Measurements from ENCODE around the gene TICAM1.
"Not testable (repeated sequence)": the region's sequence is repeated elsewhere in the genome, so short reads cannot be mapped to it uniquely, and the experiment has no call there.

Gene TICAM1

DNA sequence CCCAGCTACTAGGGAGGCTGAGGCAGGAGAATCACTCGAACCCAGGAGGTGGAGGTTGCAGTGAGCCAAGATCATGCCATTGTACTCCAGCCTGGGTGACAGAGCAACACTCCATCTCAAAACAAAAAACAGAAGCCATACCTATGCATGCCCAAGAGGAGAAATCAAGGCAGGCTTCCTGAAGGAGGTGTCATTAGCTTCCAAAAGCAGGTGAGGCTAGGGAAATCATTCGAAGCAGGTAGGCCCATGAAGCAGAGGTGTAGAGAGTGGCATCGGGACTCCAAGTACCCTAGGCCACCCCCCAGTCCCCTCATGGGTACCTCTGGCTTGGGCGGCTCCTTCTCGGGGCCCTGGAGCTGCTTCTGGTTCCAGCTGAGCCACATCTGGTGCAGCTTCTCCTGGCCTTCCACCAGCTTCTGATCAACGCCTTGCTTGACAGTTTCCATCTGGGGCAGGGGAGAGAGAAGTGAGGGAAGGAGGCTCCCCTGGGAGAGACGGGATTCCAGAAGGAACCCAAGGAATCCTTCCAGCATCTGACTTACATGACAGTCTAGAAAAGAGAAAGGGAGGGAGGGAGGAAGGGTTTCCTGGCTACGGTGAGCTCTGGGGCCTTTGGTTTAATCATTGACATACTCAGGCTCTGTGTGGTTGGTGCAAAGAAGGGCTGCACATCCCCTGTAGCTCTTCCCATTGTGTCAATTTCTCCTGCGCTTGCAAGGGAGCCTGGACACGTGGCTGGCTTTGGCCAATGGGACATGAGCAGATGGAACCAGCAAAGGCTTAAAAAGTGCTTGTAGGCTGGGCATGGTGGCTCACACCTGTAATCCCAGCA lies 13.1 kb upstream of the TICAM1 start:
- DNase-seq = no peak

DNA sequence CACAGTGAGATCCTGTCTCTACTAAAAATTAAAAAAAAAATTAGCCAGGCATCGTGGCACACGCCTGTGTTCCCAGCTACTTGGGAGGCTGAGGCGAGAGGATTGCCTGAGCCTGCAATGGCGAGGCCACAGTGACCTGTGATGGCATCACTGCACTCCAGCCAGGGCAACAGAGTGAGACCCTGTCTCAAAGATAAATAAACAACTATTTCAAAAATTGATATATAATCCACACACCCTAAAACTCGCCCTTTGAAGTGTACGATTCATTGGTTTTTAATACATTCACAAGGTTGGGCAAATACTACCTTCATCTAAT lies 12.1 kb upstream of the TICAM1 start:
- no peak for DNase-seq

DNA sequence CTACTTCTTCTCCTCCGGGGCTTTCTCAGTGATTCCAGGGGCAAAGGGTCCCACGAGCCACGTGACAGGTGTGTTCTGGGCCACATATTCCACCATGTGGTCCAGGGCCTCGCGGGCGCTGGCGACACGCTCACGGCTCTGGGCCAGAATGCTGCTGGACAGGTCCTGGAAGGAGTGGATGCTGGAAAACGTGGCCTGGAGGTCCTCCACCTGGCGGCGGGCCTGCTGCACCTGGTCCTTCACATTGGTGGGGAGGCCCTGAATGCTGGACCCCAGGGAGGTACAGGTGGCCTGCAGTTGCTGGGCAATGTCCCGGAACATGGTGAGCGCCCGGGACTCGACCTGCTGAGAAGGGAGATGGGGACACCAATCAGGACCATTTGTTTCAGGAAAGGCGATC lies 7.7 kb upstream of the TICAM1 start:
- DNase-seq = no peak

DNA sequence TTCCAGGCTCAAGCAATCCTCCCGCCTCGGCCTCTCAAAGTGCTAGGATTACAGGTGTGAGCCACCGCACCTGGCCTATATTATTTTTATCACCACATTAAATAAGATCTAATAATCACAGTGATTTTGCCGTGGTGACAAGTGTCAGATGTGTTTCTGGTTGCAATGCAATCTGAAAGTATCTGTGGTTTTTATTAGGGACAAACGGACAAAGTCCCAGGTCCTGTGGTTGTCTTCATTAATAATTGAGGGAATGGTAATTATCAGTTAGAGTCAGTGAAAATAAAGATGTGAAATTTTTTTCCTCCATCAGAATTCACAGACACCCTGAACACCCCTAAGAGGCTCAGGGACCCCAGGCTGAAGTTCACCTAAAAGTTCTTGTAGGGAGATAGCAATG lies 1.3 kb upstream of the TICAM1 start:
- no peak for DNase-seq

DNA sequence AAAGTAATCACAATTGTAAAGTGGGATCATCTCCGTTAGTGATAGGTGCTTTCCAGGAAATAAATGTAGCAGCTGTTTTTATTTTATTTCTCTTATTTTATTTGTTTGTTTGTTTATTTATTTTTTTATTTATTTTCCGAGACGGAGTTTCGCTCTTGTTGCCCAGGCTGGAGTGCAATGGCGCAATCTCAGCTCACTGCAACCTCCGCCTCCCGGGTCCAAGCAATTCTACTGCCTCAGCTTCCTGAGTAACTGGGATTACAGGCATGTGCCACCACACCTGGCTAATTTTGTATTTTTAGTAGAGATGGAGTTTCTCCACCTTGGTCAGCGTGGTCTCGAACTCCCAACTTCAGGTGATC lies 448 bp upstream of the TICAM1 start:
- DNase-seq = not testable (repeated sequence)

DNA sequence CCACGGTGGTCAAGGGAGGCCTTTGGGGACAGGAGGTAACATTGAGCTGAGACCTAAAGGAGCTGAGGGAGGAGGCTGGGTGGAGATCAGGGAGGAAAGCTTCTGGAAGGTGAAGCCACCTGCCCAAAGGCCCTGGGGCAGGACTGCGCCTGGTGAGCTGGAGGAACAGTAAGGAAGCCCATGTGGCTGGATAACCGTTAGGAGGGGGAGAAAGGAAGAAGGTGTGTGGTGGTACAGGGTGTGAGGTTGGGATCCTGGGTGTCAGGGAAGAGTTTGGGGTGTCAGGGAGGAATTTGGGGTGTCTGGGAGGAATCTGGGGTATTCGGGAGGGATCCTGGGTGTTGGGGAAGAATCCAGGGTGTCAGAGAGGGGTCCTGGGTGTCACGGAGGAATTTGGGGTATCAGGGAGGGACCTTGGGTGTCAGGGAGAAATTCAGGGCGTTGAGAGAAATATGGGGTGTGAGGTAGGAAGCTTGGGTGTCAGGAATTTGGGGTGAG lies 695 bp downstream of the TICAM1 start:
- no peak for DNase-seq

DNA sequence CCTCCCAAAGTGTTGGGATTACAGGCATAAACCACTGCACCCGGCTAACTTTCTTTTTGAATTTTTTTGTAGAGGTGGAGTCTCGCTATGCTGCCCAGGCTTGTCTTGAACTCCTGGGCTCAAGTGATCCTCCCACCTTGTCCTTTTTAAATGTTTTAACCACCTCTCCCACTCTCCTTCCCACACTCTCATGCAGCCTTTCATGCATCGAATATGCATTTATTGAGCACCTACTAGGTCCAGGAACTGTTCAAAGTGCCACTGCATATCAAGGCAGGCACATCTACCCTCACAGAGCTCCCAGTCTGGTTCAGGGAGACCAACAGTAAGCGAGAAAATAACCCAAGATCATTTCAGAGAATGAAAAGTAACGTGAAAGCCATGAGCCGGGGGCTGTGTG lies 1.2 kb downstream of the TICAM1 start:
- no peak for DNase-seq

DNA sequence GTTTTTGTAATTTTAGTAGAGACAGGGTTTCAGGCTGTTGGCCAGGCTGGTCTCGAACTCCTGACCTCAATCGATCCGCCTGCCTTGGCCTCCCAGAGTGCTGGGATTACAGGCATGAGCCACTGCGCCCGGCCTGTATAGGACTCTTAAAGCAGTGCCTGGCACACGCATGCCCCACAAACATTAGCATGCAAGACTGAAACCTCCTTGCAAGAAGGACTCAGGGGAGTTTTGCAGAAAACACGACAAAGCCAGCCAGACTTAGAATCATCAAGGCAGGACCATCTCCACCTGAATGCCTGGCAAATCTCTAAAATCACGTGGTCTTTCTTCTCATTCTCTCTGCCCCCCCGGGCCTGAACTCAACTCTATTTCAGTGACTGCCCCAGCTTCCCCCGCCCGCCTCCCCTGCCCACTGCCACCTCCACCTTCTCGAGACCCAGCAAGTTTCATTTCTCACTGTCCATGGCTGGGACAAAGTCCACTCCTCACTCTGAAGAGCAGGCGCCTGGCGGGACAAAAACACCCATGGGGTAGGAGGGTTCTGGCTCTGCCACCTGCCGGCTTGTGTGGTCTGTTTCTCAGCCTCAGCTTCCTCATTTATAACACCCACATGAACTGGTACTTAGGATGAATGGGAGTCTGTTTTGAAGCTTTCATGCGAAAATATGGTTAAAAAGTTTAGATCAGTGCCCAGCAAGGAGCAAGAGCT lies 2.4 kb downstream of the TICAM1 start:
- DNase-seq = no peak

DNA sequence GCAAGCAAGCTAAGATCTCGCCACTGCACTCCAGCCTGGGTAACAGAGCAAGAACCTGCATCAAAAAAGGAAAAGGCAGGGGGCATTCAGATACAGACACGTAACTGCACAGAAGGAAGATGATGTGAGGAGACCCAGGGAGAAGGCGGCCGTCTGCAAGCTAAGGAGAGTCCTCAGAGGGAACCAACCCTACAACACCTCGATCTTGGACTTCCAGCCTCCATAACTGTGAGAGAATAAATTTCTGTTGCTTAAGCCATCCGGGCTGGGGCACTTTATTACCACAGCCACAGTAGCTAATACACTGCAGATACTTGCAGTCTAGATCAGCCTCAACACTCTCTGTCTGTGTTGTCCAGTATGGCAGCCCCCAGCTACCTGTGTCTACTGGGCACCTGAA lies 7.9 kb downstream of the TICAM1 start:
- no peak for DNase-seq

DNA sequence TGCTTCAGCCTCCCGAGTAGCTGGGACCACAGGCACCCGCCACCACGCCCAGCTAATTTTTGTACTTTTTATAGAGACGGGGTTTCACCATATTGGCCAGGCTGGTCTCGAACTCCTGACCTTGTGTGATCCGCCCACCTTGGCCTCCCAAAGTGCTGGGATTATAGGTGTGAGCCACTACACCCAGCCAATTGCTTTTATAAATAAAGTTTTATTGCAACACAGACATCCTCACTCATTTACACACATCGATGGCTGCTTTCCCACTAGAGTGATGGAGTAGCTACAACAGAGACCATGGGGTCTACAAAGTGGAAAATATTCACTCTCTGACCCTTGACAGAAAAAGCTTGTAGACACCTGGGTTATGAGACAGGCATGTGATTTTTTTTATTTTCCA lies 9.2 kb downstream of the TICAM1 start:
- not testable (repeated sequence) for DNase-seq

DNA sequence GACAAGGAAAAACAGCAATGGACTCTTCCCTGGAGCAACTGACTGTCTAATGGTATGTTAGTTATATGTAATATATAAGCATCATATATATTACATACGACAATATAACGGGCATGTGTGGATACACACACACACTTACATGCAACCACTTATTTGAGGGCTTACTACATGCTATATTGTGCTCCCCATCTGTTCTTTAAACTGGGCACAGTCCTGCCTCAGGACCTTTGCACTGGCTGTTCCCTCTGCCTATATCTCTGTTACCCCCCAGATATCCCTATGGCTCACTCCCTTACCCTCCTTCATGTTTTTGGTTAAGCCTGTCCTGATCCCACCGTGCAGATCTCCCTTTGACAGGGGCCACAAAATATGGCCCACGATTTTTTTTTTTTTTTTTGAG lies 10.2 kb downstream of the TICAM1 start:
- no peak for DNase-seq

DNA sequence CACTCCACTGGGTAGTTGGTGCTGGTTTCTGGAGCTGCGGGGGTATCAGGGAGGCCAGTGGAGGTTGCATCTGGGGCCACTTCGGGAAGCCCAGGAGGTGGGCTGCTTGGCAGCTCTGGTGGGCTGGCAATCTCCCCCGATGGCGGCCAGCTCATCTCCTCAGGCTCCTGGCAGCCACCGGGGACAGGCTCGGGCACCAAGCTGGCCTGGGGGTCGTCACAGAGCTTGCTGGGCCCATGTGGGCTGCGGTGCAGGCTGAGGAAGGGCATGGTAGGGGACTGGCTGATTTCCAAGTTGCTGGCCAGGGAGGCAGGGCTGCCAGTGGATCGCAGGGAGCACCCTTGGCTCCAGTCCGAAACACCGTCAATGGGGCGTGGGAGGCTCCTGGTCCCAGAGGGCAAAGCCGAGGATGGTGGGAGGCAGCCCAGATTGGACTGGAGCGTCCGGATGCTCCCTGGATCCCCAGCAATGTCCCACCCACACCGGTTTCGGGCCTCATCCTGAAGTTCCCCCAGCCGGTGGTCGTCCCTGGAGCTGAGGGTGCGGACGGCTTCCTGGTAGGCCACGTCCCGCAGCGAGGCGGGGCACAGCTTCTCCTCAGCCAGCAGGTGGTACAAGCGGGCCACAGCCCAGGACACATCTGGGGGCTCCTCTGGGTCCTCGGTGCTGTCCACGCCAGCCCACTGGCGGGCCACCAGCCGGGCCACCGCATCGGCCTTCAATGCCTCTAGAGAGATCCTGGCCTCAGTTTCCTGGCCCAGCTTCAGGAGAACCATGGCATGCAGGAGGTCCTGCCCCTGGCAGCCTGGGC lies 13.8 kb downstream of the TICAM1 start:
- DNase-seq = no peak

DNA sequence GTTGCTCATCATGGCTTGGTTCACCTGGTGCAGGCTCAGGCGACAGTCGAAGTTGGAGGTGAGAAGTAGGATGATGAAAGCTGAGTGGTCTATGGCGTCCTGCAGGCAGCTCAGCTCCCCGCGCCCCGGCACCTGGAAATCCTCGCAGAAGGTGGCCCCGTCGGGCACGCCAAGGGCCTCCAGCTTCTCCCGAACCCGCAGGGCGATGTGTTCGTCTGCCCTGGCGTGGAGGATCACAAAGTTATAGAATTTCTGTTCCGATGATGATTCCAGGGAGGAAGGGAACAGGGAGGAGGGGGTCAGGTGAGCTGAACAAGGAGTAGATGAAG lies 14.6 kb downstream of the TICAM1 start:
- DNase-seq = no peak

DNA sequence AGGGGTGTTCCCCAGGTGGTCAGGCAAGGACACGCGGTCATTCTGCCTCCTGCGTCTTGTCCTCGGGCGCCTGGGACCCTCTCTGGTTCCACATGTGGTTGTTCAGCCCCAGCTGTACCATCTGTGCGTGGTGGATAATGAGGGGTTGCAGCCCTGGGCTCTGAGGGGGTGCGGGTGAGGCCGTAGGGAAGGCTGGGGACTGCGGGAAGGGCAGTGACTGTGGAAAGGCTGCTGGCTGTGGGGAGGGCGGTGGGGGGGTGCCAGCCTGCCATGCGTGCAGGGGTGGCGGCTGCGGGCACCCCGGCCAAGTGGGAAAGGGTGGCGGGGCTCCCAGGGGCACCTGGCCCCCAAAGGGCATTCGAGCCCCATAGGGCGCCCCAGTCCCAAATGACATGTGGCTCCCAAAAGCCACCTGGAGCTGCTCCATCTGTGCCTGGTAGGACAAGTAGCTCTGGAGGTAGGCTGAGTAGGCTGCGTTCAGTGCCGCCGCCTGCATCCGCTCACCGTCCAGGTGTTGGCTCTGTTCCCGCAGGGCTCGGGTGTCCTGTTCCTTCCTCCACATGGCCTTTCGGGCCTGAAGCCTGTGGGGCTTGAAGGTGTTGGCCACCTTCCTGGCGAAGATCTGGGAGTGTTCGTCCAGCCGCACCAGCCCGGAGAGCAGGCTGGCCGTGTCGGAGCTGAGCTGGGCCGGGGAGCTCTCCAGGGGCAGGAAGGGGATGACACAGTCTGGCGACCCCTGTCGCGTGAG lies 15.1 kb downstream of the TICAM1 start:
- DNase-seq = no peak

DNA sequence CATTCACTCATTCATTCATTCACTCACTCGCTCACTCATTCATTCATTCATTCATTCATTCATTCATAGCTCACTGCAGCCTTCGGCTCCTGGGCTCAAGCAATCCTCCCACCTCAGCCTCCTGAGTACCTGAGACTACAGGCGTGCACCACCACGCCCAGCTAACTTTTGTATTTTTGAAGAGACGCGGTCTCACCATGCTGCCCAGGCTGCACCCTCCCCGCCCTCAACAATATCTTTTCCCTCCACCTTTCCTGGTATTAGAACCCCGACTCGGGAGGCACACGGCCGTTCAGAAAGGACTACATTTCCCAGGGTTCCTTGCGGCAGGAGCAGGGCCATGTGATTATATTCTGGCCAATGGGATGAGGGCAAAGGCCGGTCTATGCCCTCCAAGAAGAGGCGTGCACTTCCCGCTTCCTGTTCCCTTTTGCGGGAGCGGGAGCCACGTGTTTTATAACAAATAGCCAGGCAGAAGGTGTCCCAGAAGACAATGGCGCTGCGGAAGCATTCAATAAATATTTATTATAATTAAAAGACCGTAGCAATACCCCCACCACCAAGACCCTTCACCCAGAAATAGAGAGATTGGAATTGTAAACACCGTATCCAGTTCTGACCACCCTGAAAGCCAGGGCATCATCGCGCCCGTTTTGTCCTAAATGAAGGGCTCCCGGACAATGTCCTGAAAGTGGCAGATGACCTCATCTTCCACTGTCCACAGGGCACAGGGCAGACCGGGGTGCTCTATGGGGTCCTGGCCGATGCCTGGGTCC lies 15.9 kb downstream of the TICAM1 start:
- DNase-seq = peak; percentile 73

DNA sequence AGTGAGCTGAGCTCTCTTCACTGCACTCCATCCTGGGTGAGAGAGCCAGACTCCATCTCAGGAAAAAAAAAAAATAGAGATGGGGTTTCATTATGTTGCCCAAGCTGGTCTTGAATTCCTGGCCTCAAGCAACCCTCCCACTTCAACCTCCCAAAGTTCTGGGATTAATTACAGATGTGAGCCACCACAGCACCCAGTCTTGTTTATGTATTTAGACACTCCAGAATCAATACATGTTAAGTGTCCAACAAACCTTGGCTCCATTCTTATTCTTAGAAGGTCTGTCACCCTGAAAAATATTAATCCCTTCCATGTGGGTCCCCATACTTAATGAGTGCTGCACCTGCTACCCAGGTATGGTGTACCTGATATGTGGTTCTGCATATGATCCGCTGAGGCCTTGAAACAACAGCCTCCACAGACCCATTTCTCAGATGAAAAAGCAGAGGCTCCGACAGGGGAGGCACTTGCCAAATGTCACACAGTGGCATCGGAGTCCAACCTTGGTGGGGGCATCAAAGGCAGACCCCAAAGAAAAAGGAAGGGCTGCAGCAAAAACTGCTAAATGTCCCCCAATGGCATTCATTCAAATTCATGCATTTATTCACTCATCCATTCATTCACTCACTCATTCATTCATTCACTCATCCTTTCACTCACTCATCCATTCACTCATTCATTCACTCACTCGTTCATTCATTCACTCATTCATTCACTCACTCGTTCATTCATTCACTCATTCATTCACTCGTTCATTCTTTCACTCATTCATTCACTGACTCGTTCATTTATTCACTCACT lies 16.7 kb downstream of the TICAM1 start:
- DNase-seq = no peak

DNA sequence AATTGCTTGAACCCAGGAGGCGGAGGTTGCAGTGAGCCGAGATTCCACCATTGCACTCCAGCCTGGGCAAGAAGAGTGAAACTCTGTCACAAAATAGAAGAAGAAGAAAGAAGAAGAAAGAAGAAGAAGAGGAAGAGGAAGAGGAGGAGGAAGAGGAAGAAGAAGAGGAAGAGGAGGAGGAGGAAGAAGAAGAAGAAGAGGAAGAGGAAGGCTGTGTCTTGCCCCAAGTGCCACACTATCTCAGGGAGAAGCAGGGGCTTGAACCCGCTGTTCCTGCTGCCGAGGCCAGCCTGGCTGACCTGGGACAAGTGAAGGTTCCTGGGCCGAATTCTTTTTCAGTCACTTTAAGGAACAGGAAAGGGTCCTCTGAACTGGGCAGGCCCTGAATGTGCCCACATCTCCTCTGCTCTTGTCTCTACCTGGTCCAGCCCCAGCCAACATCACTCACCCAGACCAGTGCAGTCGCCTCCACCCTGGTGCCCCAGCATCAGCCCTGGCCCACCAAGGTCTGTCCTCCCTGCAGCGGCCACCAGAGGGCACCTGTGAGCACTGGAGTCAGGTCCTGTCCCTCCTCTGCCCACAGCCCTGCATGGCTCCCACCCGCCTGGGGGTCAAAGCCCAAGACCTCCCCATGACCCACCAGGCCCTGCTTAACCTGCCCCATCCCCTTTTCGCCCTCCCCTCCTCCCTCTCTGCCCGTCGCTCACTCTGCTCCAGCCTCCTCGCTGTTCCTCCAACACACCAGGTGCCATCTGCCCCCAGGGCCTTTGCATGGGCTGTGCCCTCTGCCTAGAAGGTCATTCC lies 20.0 kb downstream of the TICAM1 start:
- DNase-seq = peak; percentile 67

DNA sequence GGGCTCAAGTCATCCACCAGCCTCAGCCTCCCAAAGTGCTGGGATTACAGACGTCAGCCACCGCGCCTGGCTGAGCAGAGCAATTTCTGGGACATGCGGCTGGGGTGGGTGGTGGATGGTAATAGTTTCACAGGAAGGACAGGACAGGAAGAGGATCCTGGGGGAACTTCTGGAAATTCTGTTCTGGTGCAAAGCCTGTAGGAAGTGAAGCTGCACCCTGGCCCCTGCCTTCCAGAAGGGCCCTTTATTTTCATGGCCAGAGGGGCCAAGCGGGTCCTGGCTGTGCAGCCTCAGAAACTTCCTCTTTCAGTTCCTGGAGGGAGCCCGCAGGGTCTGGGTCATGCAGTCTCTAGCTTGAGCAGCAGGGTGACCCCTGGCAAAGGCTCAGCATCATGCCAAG lies 24.3 kb downstream of the TICAM1 start:
- no peak for DNase-seq

DNA sequence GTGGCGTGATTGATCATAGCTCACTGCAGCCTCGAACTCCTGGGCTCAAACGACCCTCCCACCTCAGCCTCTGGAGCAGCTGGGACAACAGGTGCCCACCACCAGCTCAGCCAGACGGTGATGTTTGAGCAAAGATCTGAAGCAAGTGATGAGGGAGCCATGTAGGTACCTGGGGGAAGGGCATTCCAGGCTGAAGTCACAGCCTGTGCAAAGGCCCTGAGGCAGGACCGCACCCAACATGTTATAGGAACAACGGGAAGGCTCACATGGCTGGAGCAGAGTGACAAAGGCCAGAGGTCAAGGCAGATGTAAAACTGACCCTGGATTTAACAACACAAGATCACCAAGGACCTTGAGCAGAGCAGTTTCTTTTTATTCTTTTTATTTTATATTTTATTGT lies 25.1 kb downstream of the TICAM1 start:
- DNase-seq = no peak

DNA sequence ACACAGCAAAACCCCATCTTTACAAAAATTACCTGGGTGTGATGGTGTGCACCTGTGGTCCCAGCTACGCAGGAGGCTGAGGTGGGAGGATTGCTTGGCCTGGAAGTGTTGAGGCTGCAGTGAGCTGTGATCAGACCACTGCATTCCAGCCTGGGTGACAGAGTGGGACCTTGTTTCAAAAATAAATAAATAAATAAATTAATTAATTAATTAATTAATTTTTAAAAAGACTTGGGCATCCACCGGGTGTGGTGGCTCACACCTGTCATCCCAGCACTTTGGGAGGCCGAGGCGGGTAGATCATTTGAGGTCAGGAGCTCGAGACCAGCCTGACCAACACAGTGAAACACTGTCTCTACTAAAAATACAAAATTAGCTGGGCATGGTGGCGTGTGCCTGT lies 26.4 kb downstream of the TICAM1 start:
- not testable (repeated sequence) for DNase-seq
